ENCODE data around the gene E2F4. TPM values are rescaled to one million over a fixed set of nuclear protein-coding genes. Genes with fewer than 3 reads are reported as not detected.

Gene E2F4
- total and polyA plus RNA-seq, 8 donors: 32.8 to 304 (median 42.1) TPM

DNA sequence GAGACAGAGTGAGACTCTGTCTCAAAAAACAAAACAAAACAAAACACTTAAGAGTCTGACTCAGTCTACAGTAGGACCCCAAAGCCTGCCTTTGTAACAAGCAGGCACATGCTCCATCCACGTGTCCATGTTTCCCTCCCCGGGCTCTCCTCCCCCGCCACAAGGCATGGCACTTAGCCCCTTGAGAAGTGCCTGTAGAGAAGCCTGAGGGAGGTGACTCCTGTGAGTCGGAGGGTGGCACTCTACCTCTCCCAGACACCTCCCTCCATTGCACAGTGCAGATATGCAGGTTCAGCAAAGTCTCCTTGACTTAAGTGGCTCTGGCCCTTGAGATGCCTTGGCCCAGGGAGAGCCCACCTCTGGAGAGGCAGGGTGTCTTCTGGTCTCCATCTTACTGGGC, 48.6 kb downstream of the E2F4 start:
- Histone ChIP-seq H3K4me3 (no peak overlapping the region), H3K36me3 (peaks cover 39 to 43% (median 42%) of the 10 kb centered on the region in 4 donors), H3K4me1 (peaks cover 40 to 66% (median 46%) of the 10 kb centered on the region in 4 donors), H3K9me3 (no peaks in the 10 kb centered on the region), H3K27ac (peak overlapping the region; percentile 75 to 95 (median 87)), H3K27me3 (no peaks in the 10 kb centered on the region)
- DNase-seq: no peak
- intact Hi-C loops (cut with DNase I; ENCODE audit: low total_unique reads): no loop called here
- WGBS, 5 donors: 69 to 78% (median 76%) methylated on average over 4 of the region's 4 CpGs
- TF ChIP-seq CTCF (IDR thresholded peaks at IDR 0.05): no peak
- no peak for TF ChIP-seq EP300 (IDR thresholded peaks at IDR 0.05)
- no peak for TF ChIP-seq POLR2A (IDR thresholded peaks at IDR 0.05)
- TF ChIP-seq POLR2AphosphoS5 (IDR thresholded peaks at IDR 0.05): no peak

GRCh38 chr16:67241008-67241900, 49.3 kb downstream of the E2F4 start:
- TF ChIP-seq POLR2A (IDR thresholded peaks at IDR 0.05) (no peak), CTCF (IDR thresholded peaks at IDR 0.05) (no peak), POLR2AphosphoS5 (IDR thresholded peaks at IDR 0.05) (peak; percentile 7 to 36 (median 10))
- peak; percentile 38 to 91 for DNase-seq
- Histone ChIP-seq H3K4me1 (peaks cover 45 to 73% (median 53%) of the 10 kb centered on the region in 4 donors), H3K36me3 (peaks cover 32 to 35% (median 35%) of the 10 kb centered on the region in 4 donors), H3K27ac (peak overlapping the region; percentile 75 to 95 (median 87)), H3K4me3 (no peak overlapping the region), H3K9me3 (no peaks in the 10 kb centered on the region), H3K27me3 (no peaks in the 10 kb centered on the region)
- 30 to 49% (median 47%) methylated on average over 7 to 10 of the region's 10 CpGs for WGBS, 5 donors
- intact Hi-C loops (cut with DNase I; ENCODE audit: low total_unique reads): no loop called here

DNA sequence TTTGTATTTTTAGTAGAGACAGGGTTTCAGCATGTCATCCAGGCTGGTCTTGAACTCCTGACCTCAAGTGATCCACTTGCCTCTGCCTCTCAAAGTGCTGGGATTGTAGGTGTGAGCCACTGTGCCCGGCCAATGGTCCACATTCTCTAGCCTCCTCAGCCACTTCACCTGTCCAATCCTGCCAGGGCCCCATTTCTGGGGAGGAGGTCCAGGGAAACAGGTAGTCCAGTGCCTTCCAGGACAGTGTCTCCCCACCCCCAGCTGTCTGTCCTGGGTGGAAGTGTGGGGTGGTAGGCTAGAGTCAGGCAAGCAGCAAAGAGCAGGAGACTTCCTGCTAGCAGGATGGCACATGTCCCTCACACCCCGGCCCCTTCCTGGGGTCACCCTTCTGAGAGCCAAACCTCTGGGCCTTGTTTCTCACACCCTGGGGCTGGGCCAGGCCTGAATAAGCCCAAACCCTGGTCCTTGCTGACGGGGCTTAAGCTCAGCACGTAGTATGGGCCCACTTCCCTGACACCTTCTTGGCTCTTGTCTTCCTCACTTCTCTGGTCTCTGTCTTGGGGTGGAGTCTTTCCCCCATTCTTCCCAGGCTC, 50.3 kb downstream of the E2F4 start:
- no peak for DNase-seq
- peaks cover 22 to 26% (median 25%) of the 10 kb centered on the region in 4 donors for H3K36me3 ChIP-seq
- H3K4me1 ChIP-seq: peaks cover 45 to 76% (median 61%) of the 10 kb centered on the region in 4 donors
- H3K27ac ChIP-seq: peak overlapping the region; percentile 13 to 95 (median 87)
- TF ChIP-seq POLR2AphosphoS5 (IDR thresholded peaks at IDR 0.05) (no peak), EP300 (IDR thresholded peaks at IDR 0.05) (no peak), POLR2A (IDR thresholded peaks at IDR 0.05) (no peak), CTCF (IDR thresholded peaks at IDR 0.05) (no peak)
- H3K27me3 ChIP-seq: no peaks in the 10 kb centered on the region
- intact Hi-C loops (cut with DNase I; ENCODE audit: low total_unique reads): no loop called here
- WGBS, 5 donors: 72 to 90% (median 86%) methylated on average over 4 of the region's 4 CpGs
- H3K4me3 ChIP-seq: no peak overlapping the region
- H3K9me3 ChIP-seq: no peaks in the 10 kb centered on the region

- H3K27ac ChIP-seq: peak overlapping the region; percentile 32 to 95 (median 89)
- intact Hi-C loops (cut with DNase I; ENCODE audit: low total_unique reads): no loop called here
- peaks cover 0 to 6% (median 4%) of the 10 kb centered on the region in 3 donors for H3K27me3 ChIP-seq
- peaks cover 10 to 13% (median 12%) of the 10 kb centered on the region in 4 donors for H3K36me3 ChIP-seq
- no peak for TF ChIP-seq POLR2A (IDR thresholded peaks at IDR 0.05)
- no peak for TF ChIP-seq POLR2AphosphoS5 (IDR thresholded peaks at IDR 0.05)
- no peak for TF ChIP-seq EP300 (IDR thresholded peaks at IDR 0.05)
- no peak for TF ChIP-seq CTCF (IDR thresholded peaks at IDR 0.05)
- 78 to 88% (median 83%) methylated on average over 4 of the region's 4 CpGs for WGBS, 5 donors
- H3K9me3 ChIP-seq: no peaks in the 10 kb centered on the region
- peaks cover 55 to 86% (median 71%) of the 10 kb centered on the region in 4 donors for H3K4me1 ChIP-seq
- H3K4me3 ChIP-seq: no peak overlapping the region
- DNase-seq: no peak
Measured at GRCh38 chr16:67243481-67243880, 51.5 kb downstream of the E2F4 start.

Measured in stomach (tissue), 9 donors.